GM21737 (cell line): ENCODE data around the gene EIF3I.
"Not testable (repeated sequence)": the region's sequence is repeated elsewhere in the genome, so short reads cannot be mapped to it uniquely, and the experiment has no call there.

Experiments
- ATAC-seq: cut with Tn5 transposase; IDR thresholded peaks from one replicate; pipeline ENCODE4 v1.9.1; 2021; ENCODE audit warnings: mild to moderate bottlenecking, moderate library complexity; ENCODE audit not compliant: unreplicated experiment

Gene EIF3I

GRCh38 chr1:32263236-32263593 is 41.0 kb downstream of the EIF3I start:
- ATAC-seq: not testable (repeated sequence)

DNA sequence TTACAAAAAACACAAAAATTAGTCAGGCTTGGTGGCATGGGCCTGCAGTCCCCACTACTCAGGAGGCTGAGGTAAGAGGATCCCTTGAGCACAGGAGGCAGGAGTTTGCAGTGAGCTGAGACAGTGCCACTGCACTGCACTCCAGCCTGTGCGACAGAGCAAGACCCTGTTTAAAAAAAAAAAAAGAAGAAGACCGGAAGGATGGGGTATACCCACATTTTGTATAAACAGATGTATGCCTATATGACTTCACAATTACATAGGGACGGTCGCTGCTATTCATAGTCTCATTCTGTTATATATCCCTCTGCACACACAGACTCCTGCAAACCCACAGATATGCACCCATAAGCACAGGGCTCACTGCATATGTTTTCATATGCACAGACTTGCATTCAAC is 41.5 kb downstream of the EIF3I start:
- no peak for ATAC-seq

- no peak for ATAC-seq
These were observed 43.6 kb downstream of the EIF3I start for GRCh38 chr1:32265846-32266245.

GRCh38 chr1:32266921-32267591 is 44.8 kb downstream of the EIF3I start:
- no peak for ATAC-seq

- no peak for ATAC-seq
These were observed 47.5 kb downstream of the EIF3I start for GRCh38 chr1:32269744-32270143.

- no peak for ATAC-seq
These were observed 50.6 kb downstream of the EIF3I start for GRCh38 chr1:32272557-32273390.

GRCh38 chr1:32273391-32274208 is 51.4 kb downstream of the EIF3I start:
- ATAC-seq: no peak

DNA sequence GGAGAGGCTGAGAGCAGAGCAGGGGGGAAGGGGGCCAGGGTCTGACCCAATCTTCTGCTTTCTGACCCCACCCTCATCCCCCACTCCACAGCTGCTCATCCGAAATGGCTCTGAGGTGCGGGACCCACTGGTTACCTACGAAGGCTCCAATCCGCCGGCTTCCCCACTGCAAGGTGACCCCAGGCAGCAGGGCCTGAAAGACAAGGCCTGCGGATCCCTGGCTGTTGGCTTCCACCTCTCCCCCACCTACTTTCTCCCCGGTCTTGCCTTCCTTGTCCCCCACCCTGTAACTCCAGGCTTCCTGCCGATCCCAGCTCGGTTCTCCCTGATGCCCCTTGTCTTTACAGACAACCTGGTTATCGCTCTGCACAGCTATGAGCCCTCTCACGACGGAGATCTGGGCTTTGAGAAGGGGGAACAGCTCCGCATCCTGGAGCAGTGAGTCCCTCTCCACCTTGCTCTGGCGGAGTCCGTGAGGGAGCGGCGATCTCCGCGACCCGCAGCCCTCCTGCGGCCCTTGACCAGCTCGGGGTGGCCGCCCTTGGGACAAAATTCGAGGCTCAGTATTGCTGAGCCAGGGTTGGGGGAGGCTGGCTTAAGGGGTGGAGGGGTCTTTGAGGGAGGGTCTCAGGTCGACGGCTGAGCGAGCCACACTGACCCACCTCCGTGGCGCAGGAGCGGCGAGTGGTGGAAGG is 52.6 kb downstream of the EIF3I start:
- no peak for ATAC-seq

- no peak for ATAC-seq
These were observed 53.2 kb downstream of the EIF3I start for GRCh38 chr1:32275424-32275823.

- no peak for ATAC-seq
These were observed 54.0 kb downstream of the EIF3I start for GRCh38 chr1:32276032-32276782.
